GM12891 (cell line): ENCODE measurements around the gene PPP1R14C.
A peak's percentile ranks its signal among the peaks of the same experiment; 100 is the strongest.

Source experiments
- PAX5 ChIP-seq: IDR thresholded peaks from 2 replicates; pipeline ENCODE4 v1.6.1; 2011; ENCODE audit warnings: low read length, moderate library complexity, mild to moderate bottlenecking; ENCODE audit not compliant: insufficient read depth, severe bottlenecking
- POLR2AphosphoS5 ChIP-seq: IDR thresholded peaks from 2 replicates; pipeline ENCODE4 v1.6.1; 2011; ENCODE audit warnings: low read depth, low read length, control low read depth
- SPI1 ChIP-seq: IDR thresholded peaks from 2 replicates; pipeline ENCODE4 v1.6.1; 2011; ENCODE audit warnings: low read depth, low read length, control low read depth

DNA sequence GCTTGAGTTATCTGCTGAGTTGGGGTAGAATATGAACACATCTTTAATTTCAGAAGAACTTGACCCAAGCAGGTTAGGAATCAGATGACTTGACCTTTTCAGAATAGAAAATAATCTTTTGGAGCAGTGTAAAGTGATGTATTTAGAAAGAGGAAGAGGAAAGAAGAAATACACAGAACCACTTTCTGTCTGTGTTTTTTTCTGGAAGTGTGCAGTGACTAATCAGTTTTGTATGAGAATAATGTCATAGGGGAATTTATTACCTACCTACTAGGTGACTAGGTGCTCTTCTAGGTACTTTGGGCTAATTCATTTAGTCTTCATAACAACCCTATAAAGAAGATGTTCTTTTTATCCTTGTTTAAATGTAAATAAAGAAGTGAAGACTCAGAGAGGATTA is 3.0 kb downstream of the PPP1R14C start:
- no peak for TF ChIP-seq POLR2AphosphoS5
- TF ChIP-seq SPI1, result peak; percentile 43; the same call in 1 of the 2 replicates
- no peak for TF ChIP-seq PAX5
